ENCODE measurements around the gene PLXNA4. TPM values are rescaled to one million over a fixed set of nuclear protein-coding genes. Genes with fewer than 3 reads are reported as not detected.

The PLXNA4 gene
- total and polyA plus RNA-seq, 2 experiments from 2014 or later: 0.08 to 0.80 TPM

- no peaks in the 10 kb centered on the region for H3F3A ChIP-seq (replicated peaks; ENCODE audit: low read depth)
- no peaks in the 10 kb centered on the region for H3K36me3 ChIP-seq (ENCODE audit: insufficient read depth)
- H4K20me1 ChIP-seq (replicated peaks; ENCODE audit: insufficient read depth): no peaks in the 10 kb centered on the region
- no peaks in the 10 kb centered on the region for H3K4me1 ChIP-seq (ENCODE audit: insufficient read depth)
- no peak overlapping the region for H3K27ac ChIP-seq (ENCODE audit: low read depth)
- H3K36me3 Mint-ChIP-seq (ENCODE audit: low read depth): no peaks in the 10 kb centered on the region
- no peak for DNase-seq (ENCODE audit: low spot score)
- H3K4me1 Mint-ChIP-seq: no peaks in the 10 kb centered on the region; the same call in 2 of the 3 replicates
- H3K79me2 ChIP-seq (replicated peaks; ENCODE audit: insufficient read depth): no peaks in the 10 kb centered on the region
- no peak for TF ChIP-seq REST (IDR thresholded peaks at IDR 0.05; ENCODE audit: unreplicated experiment)
- no peak for TF ChIP-seq JUNB (IDR thresholded peaks at IDR 0.05; ENCODE audit: unreplicated experiment)
- no peak for TF ChIP-seq CTCF (conservative IDR thresholded peaks at IDR 0.05; ENCODE audit: low read depth in 2 of 2)
- no peaks in the 10 kb centered on the region for H3K27me3 ChIP-seq (ENCODE audit: insufficient read depth)
- no peak overlapping the region for H3K27ac Mint-ChIP-seq
- no peak overlapping the region for H2AFZ ChIP-seq
- ATAC-seq: no peak
- no peak overlapping the region for H3K4me3 Mint-ChIP-seq
- H3K9me2 ChIP-seq (ENCODE audit: insufficient read depth): no peaks in the 10 kb centered on the region
- no peaks in the 10 kb centered on the region for H3K9me3 Mint-ChIP-seq
- H3K4me2 ChIP-seq: no peak overlapping the region
- H3K4me3 ChIP-seq: no peak overlapping the region
- H3K27me3 Mint-ChIP-seq (ENCODE audit: insufficient read depth, low read depth, poor library complexity): no peaks in the 10 kb centered on the region
Measured at GRCh38 chr7:132433301-132433700, 143.0 kb downstream of the PLXNA4 start.

GRCh38 chr7:132430861-132431822 is 145.1 kb downstream of the PLXNA4 start:
- Mint-ChIP-seq H3K27ac (no peak overlapping the region), H3K9me3 (no peaks in the 10 kb centered on the region), H3K4me1 (no peaks in the 10 kb centered on the region; the same call in 2 of the 3 replicates), H3K27me3 (ENCODE audit: insufficient read depth, low read depth, poor library complexity) (no peaks in the 10 kb centered on the region), H3K36me3 (ENCODE audit: low read depth) (no peaks in the 10 kb centered on the region), H3K4me3 (no peak overlapping the region)
- Histone ChIP-seq H4K20me1 (replicated peaks; ENCODE audit: insufficient read depth) (no peaks in the 10 kb centered on the region), H3K27me3 (ENCODE audit: insufficient read depth) (no peaks in the 10 kb centered on the region), H3K4me3 (no peak overlapping the region), H3K36me3 (ENCODE audit: insufficient read depth) (no peaks in the 10 kb centered on the region), H2AFZ (no peak overlapping the region), H3K79me2 (replicated peaks; ENCODE audit: insufficient read depth) (no peaks in the 10 kb centered on the region), H3K27ac (ENCODE audit: low read depth) (no peak overlapping the region), H3K4me1 (ENCODE audit: insufficient read depth) (no peaks in the 10 kb centered on the region), H3K4me2 (no peak overlapping the region), H3F3A (replicated peaks; ENCODE audit: low read depth) (no peaks in the 10 kb centered on the region), H3K9me2 (ENCODE audit: insufficient read depth) (no peaks in the 10 kb centered on the region)
- DNase-seq (ENCODE audit: low spot score): no peak
- no peak for ATAC-seq
- TF ChIP-seq POLR2AphosphoS5 (IDR thresholded peaks at IDR 0.05; ENCODE audit: low read depth): no peak
- TF ChIP-seq CREB1 (CRISPR knock-in tag; IDR thresholded peaks at IDR 0.05; ENCODE audit: low read depth): no peak
- TF ChIP-seq REST (IDR thresholded peaks at IDR 0.05; ENCODE audit: unreplicated experiment): no peak
- no peak for TF ChIP-seq EZH2 (IDR thresholded peaks at IDR 0.05; ENCODE audit: low read depth, unreplicated experiment)
- no peak for TF ChIP-seq ZNF331 (CRISPR knock-in tag; IDR thresholded peaks at IDR 0.05; ENCODE audit: low read depth)
- TF ChIP-seq ZNF114 (CRISPR knock-in tag; IDR thresholded peaks at IDR 0.05): no peak
- TF ChIP-seq EZH2phosphoT487 (IDR thresholded peaks at IDR 0.05; ENCODE audit: unreplicated experiment): no peak
- no peak for TF ChIP-seq NANOG (IDR thresholded peaks at IDR 0.05; ENCODE audit: borderline replicate concordance)
- no peak for TF ChIP-seq ETS1 (IDR thresholded peaks at IDR 0.05)

Measured in GM23338 (cell line).